SK-N-SH treated with all-trans-retinoic acid at 6 μM for 48 hours (cell line): ENCODE measurements around the gene CFAP299.

Experiments
- ATAC-seq: fragments of 200-7000 bp; cut with Tn5 transposase; 3 replicates; pipeline ENCODE4 v1.9.1; 2020; ENCODE audit warnings: mild to moderate bottlenecking, moderate library complexity
- BACH2 ChIP-seq: fragments of 250-450 bp; sonication (Bioruptor Pico); IDR thresholded peaks from 2 replicates; pipeline ENCODE4 v1.9.0; 2021; ENCODE audit warnings: mild to moderate bottlenecking, borderline replicate concordance
- CREB5 ChIP-seq: fragments of 250-450 bp; sonication (Bioruptor Pico); IDR thresholded peaks from 2 replicates; pipeline ENCODE4 v1.5.1; 2020; ENCODE audit warnings: low read depth, mild to moderate bottlenecking, moderate library complexity
- CSDC2 ChIP-seq: fragments of 250-450 bp; sonication (Bioruptor Pico); IDR thresholded peaks from 2 replicates; pipeline ENCODE4 v1.5.0; 2020; ENCODE audit warnings: mild to moderate bottlenecking, moderate library complexity
- ESRRG ChIP-seq: fragments of 250-450 bp; sonication (Bioruptor Pico); IDR thresholded peaks from 2 replicates; pipeline ENCODE4 v1.6.1; 2021; ENCODE audit warnings: mild to moderate bottlenecking
- GLIS3 ChIP-seq: fragments of 250-450 bp; sonication (Bioruptor Pico); IDR thresholded peaks from 2 replicates; pipeline ENCODE4 v1.5.0; 2020; ENCODE audit warnings: mild to moderate bottlenecking, moderate library complexity
- ISL1 ChIP-seq: fragments of 250-450 bp; sonication (Bioruptor Pico); IDR thresholded peaks from 2 replicates; pipeline ENCODE4 v2.1.2; 2022; ENCODE audit warnings: mild to moderate bottlenecking, moderate library complexity
- OSR1 ChIP-seq: fragments of 250-450 bp; sonication (Bioruptor Pico); IDR thresholded peaks from 2 replicates; pipeline ENCODE4 v1.8.0; 2022; ENCODE audit warnings: moderate library complexity, mild to moderate bottlenecking, inconsistent platforms
- PPARA ChIP-seq: fragments of 250-450 bp; sonication (Bioruptor Pico); IDR thresholded peaks from 2 replicates; pipeline ENCODE4 v1.5.0; 2020; ENCODE audit warnings: mild to moderate bottlenecking, borderline replicate concordance
- TCF4 ChIP-seq: fragments of 250-450 bp; sonication (Bioruptor Pico); IDR thresholded peaks from 2 replicates; pipeline ENCODE4 v1.8.0; 2021; ENCODE audit warnings: mild to moderate bottlenecking, moderate library complexity, borderline replicate concordance
- ZC3H10 ChIP-seq: fragments of 250-450 bp; sonication (Bioruptor Pico); IDR thresholded peaks from 2 replicates; pipeline ENCODE4 v1.5.1; 2021; ENCODE audit warnings: mild to moderate bottlenecking, moderate library complexity
- ZFP3 ChIP-seq: fragments of 250-450 bp; sonication (Bioruptor Pico); IDR thresholded peaks from 2 replicates; pipeline ENCODE4 v1.5.0; 2020; ENCODE audit warnings: mild to moderate bottlenecking, moderate library complexity
- ZNF565 ChIP-seq: fragments of 450-650 bp; formaldehyde crosslinking; conservative IDR thresholded peaks from 2 replicates; pipeline ENCODE4 v1.5.0; 2020; ENCODE audit warnings: low read depth, mild to moderate bottlenecking, moderate library complexity
- ZNF70 ChIP-seq: fragments of 450-650 bp; formaldehyde crosslinking; IDR thresholded peaks from 2 replicates; pipeline ENCODE4 v1.5.0; 2020; ENCODE audit warnings: mild to moderate bottlenecking, moderate library complexity
- ZNF8 ChIP-seq: fragments of 450-650 bp; formaldehyde crosslinking; IDR thresholded peaks from 2 replicates; pipeline ENCODE4 v1.5.0; 2020; ENCODE audit warnings: mild to moderate bottlenecking, moderate library complexity
- TF ChIP-seq, protein P1 (sequence below): fragments of 250-450 bp; sonication (Bioruptor Pico); IDR thresholded peaks from 2 replicates; pipeline ENCODE4 v1.5.0; 2020; ENCODE audit warnings: mild to moderate bottlenecking, moderate library complexity
- TF ChIP-seq, protein P2 (sequence below): fragments of 250-450 bp; sonication (Bioruptor Pico); IDR thresholded peaks from 2 replicates; pipeline ENCODE4 v1.8.0; 2020; ENCODE audit warnings: mild to moderate bottlenecking, moderate library complexity, borderline replicate concordance
- TF ChIP-seq, protein P3 (sequence below): fragments of 250-450 bp; sonication (Bioruptor Pico); IDR thresholded peaks from 2 replicates; pipeline ENCODE4 v1.5.1; 2021; ENCODE audit warnings: mild to moderate bottlenecking, moderate library complexity

The CFAP299 gene

DNA sequence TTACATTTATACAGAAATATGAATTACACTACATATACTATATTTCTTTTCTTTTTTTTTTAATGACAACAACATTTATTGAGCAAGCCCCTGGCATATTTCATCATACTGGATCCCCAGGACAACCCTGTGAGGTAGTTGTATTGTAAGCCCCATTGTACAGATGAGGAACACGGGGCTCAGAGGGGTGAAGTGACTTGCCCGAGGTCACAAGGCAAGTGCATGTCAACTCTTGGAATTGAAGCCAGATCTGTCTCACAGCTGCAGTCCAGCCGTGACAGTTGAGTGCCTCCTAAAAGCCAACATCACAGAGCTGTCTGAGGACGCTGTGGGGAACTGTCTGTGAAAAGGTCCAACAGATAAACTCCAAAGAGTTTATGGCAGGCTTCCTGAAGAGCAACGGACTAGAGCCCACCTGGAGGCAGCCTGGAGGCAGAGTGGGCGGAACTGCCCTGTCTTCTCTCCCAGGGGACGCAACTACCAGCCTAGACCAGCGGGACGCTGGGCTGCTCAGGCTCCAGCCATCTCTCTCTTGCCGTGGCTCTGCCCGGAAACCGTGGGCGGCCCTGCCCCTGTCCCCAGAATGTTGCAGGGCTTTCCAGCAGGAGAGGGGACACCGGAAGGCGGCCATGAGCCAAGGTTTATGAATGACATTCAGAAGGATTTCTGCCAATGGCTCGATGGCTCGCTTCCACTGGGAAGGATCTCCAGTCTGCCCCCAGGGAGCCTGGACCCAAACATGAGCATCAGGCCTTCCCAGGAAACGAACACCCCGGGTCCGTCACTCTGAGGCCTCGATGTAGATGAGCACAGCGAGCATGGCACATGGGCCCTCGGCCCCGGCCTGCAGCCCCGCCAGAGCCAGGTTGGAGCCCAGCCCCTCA is 50.1 kb downstream of the CFAP299 start:
- TF ChIP-seq CSDC2 (no peak), ZNF8 (CRISPR knock-in tag) (no peak), ZNF565 (CRISPR knock-in tag) (no peak), TCF4 (CRISPR knock-in tag) (no peak), GLIS3 (CRISPR knock-in tag) (no peak), ZNF70 (no peak), ZFP3 (CRISPR knock-in tag) (no peak), OSR1 (CRISPR knock-in tag) (no peak), CREB5 (CRISPR knock-in tag) (no peak), PPARA (CRISPR knock-in tag) (no peak), ESRRG (CRISPR knock-in tag) (no peak)
- TF ChIP-seq, protein P1, sequence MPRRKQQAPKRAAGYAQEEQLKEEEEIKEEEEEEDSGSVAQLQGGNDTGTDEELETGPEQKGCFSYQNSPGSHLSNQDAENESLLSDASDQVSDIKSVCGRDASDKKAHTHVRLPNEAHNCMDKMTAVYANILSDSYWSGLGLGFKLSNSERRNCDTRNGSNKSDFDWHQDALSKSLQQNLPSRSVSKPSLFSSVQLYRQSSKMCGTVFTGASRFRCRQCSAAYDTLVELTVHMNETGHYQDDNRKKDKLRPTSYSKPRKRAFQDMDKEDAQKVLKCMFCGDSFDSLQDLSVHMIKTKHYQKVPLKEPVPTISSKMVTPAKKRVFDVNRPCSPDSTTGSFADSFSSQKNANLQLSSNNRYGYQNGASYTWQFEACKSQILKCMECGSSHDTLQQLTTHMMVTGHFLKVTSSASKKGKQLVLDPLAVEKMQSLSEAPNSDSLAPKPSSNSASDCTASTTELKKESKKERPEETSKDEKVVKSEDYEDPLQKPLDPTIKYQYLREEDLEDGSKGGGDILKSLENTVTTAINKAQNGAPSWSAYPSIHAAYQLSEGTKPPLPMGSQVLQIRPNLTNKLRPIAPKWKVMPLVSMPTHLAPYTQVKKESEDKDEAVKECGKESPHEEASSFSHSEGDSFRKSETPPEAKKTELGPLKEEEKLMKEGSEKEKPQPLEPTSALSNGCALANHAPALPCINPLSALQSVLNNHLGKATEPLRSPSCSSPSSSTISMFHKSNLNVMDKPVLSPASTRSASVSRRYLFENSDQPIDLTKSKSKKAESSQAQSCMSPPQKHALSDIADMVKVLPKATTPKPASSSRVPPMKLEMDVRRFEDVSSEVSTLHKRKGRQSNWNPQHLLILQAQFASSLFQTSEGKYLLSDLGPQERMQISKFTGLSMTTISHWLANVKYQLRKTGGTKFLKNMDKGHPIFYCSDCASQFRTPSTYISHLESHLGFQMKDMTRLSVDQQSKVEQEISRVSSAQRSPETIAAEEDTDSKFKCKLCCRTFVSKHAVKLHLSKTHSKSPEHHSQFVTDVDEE = no peak
- TF ChIP-seq, protein P2, sequence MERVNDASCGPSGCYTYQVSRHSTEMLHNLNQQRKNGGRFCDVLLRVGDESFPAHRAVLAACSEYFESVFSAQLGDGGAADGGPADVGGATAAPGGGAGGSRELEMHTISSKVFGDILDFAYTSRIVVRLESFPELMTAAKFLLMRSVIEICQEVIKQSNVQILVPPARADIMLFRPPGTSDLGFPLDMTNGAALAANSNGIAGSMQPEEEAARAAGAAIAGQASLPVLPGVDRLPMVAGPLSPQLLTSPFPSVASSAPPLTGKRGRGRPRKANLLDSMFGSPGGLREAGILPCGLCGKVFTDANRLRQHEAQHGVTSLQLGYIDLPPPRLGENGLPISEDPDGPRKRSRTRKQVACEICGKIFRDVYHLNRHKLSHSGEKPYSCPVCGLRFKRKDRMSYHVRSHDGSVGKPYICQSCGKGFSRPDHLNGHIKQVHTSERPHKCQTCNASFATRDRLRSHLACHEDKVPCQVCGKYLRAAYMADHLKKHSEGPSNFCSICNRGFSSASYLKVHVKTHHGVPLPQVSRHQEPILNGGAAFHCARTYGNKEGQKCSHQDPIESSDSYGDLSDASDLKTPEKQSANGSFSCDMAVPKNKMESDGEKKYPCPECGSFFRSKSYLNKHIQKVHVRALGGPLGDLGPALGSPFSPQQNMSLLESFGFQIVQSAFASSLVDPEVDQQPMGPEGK (CRISPR knock-in tag) = no peak
- ATAC-seq = no peak

- ATAC-seq = no peak
- no peak for TF ChIP-seq ISL1 (CRISPR knock-in tag)
- TF ChIP-seq, protein P3, sequence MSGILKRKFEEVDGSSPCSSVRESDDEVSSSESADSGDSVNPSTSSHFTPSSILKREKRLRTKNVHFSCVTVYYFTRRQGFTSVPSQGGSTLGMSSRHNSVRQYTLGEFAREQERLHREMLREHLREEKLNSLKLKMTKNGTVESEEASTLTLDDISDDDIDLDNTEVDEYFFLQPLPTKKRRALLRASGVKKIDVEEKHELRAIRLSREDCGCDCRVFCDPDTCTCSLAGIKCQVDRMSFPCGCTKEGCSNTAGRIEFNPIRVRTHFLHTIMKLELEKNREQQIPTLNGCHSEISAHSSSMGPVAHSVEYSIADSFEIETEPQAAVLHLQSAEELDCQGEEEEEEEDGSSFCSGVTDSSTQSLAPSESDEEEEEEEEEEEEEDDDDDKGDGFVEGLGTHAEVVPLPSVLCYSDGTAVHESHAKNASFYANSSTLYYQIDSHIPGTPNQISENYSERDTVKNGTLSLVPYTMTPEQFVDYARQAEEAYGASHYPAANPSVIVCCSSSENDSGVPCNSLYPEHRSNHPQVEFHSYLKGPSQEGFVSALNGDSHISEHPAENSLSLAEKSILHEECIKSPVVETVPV (CRISPR knock-in tag) = no peak
- TF ChIP-seq, all 23 proteins: peak for 0
These were observed 50.9 kb downstream of the CFAP299 start for GRCh38 chr4:80386281-80386886.

DNA sequence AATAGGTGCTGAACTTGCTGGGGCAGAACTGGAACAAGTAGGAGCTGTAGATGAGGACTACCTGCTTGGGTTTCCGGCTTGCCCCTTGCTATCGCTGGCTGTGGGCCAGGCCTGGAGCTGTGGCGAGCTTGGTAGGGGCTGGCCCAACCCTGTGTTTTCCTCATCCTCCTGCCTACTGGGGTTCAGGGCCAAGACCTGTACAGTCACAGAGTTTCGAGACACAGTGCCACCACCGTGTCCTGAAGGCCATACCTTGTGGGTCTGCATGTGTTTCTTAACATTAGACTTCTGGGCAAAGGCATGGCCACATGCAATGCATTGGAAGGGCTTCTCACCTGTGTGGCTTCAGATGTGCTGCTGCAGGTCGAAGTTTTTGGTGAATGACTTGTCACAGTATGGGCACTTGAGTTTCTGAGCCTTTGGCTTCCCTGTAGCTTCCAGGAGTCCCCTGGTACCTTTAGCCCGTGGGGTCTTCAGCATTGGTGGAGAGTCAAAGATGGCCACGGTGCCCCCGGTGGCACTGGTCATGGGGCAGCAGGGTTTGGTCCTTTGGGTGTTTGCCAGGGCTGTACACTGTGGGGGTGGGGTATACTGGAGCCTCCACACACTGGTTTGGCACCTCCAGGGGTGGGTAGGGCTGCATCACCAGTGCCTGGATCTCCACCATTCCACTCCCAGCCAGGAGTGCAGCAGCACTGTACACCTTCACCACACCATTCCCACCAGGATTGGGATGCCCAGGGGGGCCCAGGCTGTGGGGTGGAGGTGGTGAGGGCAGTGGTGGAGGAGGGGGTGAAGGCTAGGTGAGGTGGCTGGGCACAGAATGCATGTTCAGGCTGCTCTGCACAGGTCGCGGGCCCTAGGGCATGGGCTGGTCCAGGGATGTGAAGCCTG is 52.1 kb downstream of the CFAP299 start:
- TF ChIP-seq ZNF8 (CRISPR knock-in tag) (no peak), TCF4 (CRISPR knock-in tag) (no peak), ISL1 (CRISPR knock-in tag) (no peak), ZNF70 (no peak), PPARA (CRISPR knock-in tag) (no peak), BACH2 (CRISPR knock-in tag) (no peak), ZC3H10 (no peak), CSDC2 (no peak), ZNF565 (CRISPR knock-in tag) (no peak), GLIS3 (CRISPR knock-in tag) (no peak), ZFP3 (CRISPR knock-in tag) (no peak)
- no peak for ATAC-seq

DNA sequence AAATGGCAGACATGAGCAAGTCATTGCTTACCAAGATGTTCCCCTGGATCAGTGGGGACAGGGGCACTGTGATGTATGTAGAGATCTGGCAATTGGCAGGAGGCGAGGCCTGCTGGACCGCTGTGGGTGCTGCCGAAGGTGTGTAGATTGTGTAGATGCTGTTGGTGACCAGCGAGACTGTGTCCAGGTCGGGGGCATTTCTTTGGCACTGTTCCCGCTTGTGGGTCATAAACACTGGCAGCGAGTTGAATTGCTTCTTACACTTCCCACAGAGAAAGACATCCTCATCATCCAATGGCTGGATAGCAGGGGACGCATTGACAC is 52.7 kb downstream of the CFAP299 start:
- no peak for ATAC-seq
- no peak for TF ChIP-seq ZC3H10
- TF ChIP-seq, protein P3 (CRISPR knock-in tag) = no peak
